ENCODE data around the gene RPS26.

GRCh38 chr12:55996715-55997534 lies 44.8 kb upstream of the RPS26 start, which contains the start of gene SUOX:
- TF ChIP-seq SIN3A (IDR thresholded peaks at IDR 0.05; ENCODE audit: low read depth) = peak; percentile 78; the same call in 1 of the 2 replicates
- peak; percentile 78 for TF ChIP-seq POLR2AphosphoS5 (IDR thresholded peaks at IDR 0.05; ENCODE audit: low read depth, low read length)
- TF ChIP-seq, protein P1, sequence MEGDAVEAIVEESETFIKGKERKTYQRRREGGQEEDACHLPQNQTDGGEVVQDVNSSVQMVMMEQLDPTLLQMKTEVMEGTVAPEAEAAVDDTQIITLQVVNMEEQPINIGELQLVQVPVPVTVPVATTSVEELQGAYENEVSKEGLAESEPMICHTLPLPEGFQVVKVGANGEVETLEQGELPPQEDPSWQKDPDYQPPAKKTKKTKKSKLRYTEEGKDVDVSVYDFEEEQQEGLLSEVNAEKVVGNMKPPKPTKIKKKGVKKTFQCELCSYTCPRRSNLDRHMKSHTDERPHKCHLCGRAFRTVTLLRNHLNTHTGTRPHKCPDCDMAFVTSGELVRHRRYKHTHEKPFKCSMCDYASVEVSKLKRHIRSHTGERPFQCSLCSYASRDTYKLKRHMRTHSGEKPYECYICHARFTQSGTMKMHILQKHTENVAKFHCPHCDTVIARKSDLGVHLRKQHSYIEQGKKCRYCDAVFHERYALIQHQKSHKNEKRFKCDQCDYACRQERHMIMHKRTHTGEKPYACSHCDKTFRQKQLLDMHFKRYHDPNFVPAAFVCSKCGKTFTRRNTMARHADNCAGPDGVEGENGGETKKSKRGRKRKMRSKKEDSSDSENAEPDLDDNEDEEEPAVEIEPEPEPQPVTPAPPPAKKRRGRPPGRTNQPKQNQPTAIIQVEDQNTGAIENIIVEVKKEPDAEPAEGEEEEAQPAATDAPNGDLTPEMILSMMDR (IDR thresholded peaks at IDR 0.05 in 2 of 3, conservative IDR thresholded peaks at IDR 0.05 in 1 of 3; ENCODE audit: borderline replicate concordance in 1 of 3, insufficient read depth in 1 of 3, low read depth in 2 of 3, low read length in 2 of 3) = no peak
- TF ChIP-seq CEBPB (IDR thresholded peaks at IDR 0.05; ENCODE audit: low read depth) = no peak
- TF ChIP-seq EZH2phosphoT487 (IDR thresholded peaks at IDR 0.05; ENCODE audit: borderline replicate concordance) = no peak
- TF ChIP-seq POLR2A (IDR thresholded peaks at IDR 0.05; ENCODE audit: borderline replicate concordance, extremely low read depth, insufficient read depth, insufficient read length) = peak; percentile 55

Measured in HCT116 (cell line).